PC-3 (cell line): ENCODE data around the gene GZF1. TPM values are rescaled to one million over a fixed set of nuclear protein-coding genes. Genes with fewer than 3 reads are reported as not detected.

Experiments
- ATAC-seq: fragments of 200-7000 bp; cut with Tn5 transposase; 2 replicates; pipeline ENCODE4 v1.9.1; 2020; ENCODE audit warnings: mild to moderate bottlenecking, moderate library complexity
- BruUV-seq: library from RNA; stranded (reverse); fragments of 400-500 nt; replicated peaks from 2 replicates; lab custom pipeline; 2021; lab: Mats Ljungman, UMichigan
- CTCF ChIA-PET: fragments of 300-600 bp; sonication (Branson Sonifier 250); formaldehyde crosslinking; loops from one replicate; lab custom pipeline; 2022; ENCODE audit warnings: antibody characterized with exemption; lab: Charles Lee
- POLR2A ChIA-PET: fragments of 300-600 bp; sonication (Branson Sonifier 250); formaldehyde crosslinking; loops from one replicate; lab custom pipeline; 2022; ENCODE audit warnings: antibody characterized with exemption; ENCODE audit not compliant: unreplicated experiment; lab: Charles Lee
- DNase-seq: peaks from one replicate; pipeline ENCODE4 v3.0.0-alpha.2; 2015
- H2AFZ ChIP-seq: fragments of 300-600 bp; sonication (generic); 2 replicates; pipeline ENCODE4 v1.6.0; 2016; ENCODE audit warnings: antibody characterized with exemption, low read length
- H3F3A ChIP-seq: fragments of 300-600 bp; sonication (generic); one replicate; pipeline ENCODE4 v1.6.0; 2017; ENCODE audit warnings: antibody characterized with exemption, low read length, control low read depth, mild to moderate bottlenecking; ENCODE audit not compliant: unreplicated experiment
- H3K27ac ChIP-seq: fragments of 300-600 bp; sonication (generic); 2 replicates; pipeline ENCODE4 v1.5.1; 2016; ENCODE audit warnings: mild to moderate bottlenecking, low read length
- H3K27me3 ChIP-seq: fragments of 300-600 bp; sonication (generic); 2 replicates; pipeline ENCODE4 v1.6.1; 2016; ENCODE audit warnings: low read length, mixed read lengths
- H3K36me3 ChIP-seq: fragments of 300-600 bp; sonication (generic); 2 replicates; pipeline ENCODE4 v1.6.1; 2016; ENCODE audit warnings: low read depth, mixed run types, low read length, mixed read lengths
- H3K4me1 ChIP-seq: fragments of 300-600 bp; sonication (generic); 2 replicates; pipeline ENCODE4 v1.5.1; 2016; ENCODE audit warnings: low read length; ENCODE audit not compliant: insufficient read depth
- H3K4me2 ChIP-seq: fragments of 300-600 bp; sonication (generic); 2 replicates; pipeline ENCODE4 v1.6.0; 2016; ENCODE audit warnings: low read length
- H3K4me3 ChIP-seq: fragments of 300-600 bp; sonication (generic); 2 replicates; pipeline ENCODE4 v1.5.1; 2016; ENCODE audit warnings: mild to moderate bottlenecking, low read length, mixed read lengths
- H3K79me2 ChIP-seq: fragments of 300-600 bp; sonication (generic); 2 replicates; pipeline ENCODE4 v1.6.1; 2017; ENCODE audit warnings: low read length, mixed read lengths
- H3K9ac ChIP-seq: fragments of 300-600 bp; sonication (generic); 2 replicates; pipeline ENCODE4 v1.6.0; 2016; ENCODE audit warnings: mild to moderate bottlenecking, low read length
- H3K9me2 ChIP-seq: fragments of 300-600 bp; sonication (generic); replicated peaks from 2 replicates; pipeline ENCODE4 v1.6.1; 2016; ENCODE audit warnings: mixed run types, low read length, mixed read lengths
- H3K9me3 ChIP-seq: fragments of 300-600 bp; sonication (generic); 2 replicates; pipeline ENCODE4 v1.6.1; 2016; ENCODE audit warnings: low read length, mixed read lengths
- H4K20me1 ChIP-seq: fragments of 300-600 bp; sonication (generic); 2 replicates; pipeline ENCODE4 v1.6.1; 2016; ENCODE audit warnings: low read length, mixed read lengths
- EZH2 ChIP-seq: fragments of 300-600 bp; sonication (generic); IDR thresholded peaks from one replicate; pipeline ENCODE4 v1.6.1; 2017; ENCODE audit warnings: antibody characterized with exemption, mild to moderate bottlenecking, low read length; ENCODE audit not compliant: unreplicated experiment
- EZH2phosphoT487 ChIP-seq: fragments of 300-600 bp; sonication (generic); IDR thresholded peaks from 2 replicates; pipeline ENCODE4 v1.6.1; 2018; ENCODE audit warnings: mild to moderate bottlenecking, antibody characterized with exemption, low read length, borderline replicate concordance
- intact Hi-C: fragments of 100-400 bp; cut with micrococcal nuclease; formaldehyde crosslinking; loops from 2 replicates; pipeline ENCODE4 v1.9.0; 2023
- total RNA-seq: library from RNA; depleted of rRNA; stranded (reverse); fragments of >200 nt; gene quantifications from 2 replicates; pipeline ENCODE4 v1.2.3, GENCODE V29; 2014
- TF ChIP-seq, protein P1 (sequence below): fragments of 300-600 bp; sonication (generic); conservative IDR thresholded peaks from 2 replicates; pipeline ENCODE4 v1.5.1; 2017; ENCODE audit warnings: antibody characterized with exemption, low read depth, mild to moderate bottlenecking, low read length

The GZF1 gene
- total RNA-seq, 1 experiment from 2014 or later = 16.0 TPM

DNA sequence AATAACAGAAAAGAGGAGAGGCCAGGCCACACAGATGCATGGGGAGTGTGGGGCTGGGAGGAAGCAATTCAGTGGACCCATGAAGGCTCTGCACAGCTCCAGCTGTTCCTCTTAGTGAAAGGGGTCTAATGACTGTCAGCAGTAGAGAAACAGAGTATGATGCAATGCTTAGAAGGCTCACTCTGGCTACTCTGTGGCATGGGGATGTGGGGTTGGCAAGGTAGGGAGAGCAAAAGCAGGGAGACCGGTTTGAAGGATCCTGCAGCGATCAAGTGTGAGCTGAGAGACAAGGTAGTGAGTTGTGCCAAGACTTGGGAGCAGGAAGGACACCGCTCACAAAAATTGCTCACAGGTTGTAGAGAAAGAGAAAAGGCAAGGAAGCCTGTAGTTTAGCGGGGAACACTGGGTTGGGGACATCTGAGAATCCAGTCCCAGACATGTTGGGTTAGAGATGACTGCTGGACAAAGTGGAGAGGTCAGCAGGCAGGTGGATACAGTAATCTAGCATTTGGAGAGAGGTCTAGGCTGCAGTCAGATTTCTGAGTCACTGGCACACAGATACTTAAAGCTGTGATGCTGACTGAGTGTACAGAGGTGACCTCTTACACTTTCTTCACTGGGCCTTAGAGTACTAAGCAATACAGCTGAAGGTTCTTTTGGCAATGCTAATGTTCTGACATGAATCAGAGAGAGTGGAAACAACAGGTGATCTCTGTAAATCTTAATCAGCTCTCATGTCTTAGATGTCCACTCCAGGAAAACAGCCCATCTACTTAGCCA is 32.2 kb downstream of the GZF1 start:
- ATAC-seq (no peak), DNase-seq (no peak)
- H3K9me2 ChIP-seq = no peaks in the 10 kb centered on the region
- no peaks in the 10 kb centered on the region for H3K27me3 ChIP-seq
- ChIA-PET CTCF (no interaction called here), POLR2A (no interaction called here)
- H3K4me1 ChIP-seq = no peaks in the 10 kb centered on the region
- intact Hi-C loops = no loop called here
- no peaks in the 10 kb centered on the region for H3K79me2 ChIP-seq
- H3K9me3 ChIP-seq = no peaks in the 10 kb centered on the region
- no peaks in the 10 kb centered on the region for H3F3A ChIP-seq
- no peak overlapping the region for H3K9ac ChIP-seq
- H4K20me1 ChIP-seq = no peaks in the 10 kb centered on the region
- no peak overlapping the region for H3K4me3 ChIP-seq
- H3K4me2 ChIP-seq = no peak overlapping the region
- TF ChIP-seq, protein P1, sequence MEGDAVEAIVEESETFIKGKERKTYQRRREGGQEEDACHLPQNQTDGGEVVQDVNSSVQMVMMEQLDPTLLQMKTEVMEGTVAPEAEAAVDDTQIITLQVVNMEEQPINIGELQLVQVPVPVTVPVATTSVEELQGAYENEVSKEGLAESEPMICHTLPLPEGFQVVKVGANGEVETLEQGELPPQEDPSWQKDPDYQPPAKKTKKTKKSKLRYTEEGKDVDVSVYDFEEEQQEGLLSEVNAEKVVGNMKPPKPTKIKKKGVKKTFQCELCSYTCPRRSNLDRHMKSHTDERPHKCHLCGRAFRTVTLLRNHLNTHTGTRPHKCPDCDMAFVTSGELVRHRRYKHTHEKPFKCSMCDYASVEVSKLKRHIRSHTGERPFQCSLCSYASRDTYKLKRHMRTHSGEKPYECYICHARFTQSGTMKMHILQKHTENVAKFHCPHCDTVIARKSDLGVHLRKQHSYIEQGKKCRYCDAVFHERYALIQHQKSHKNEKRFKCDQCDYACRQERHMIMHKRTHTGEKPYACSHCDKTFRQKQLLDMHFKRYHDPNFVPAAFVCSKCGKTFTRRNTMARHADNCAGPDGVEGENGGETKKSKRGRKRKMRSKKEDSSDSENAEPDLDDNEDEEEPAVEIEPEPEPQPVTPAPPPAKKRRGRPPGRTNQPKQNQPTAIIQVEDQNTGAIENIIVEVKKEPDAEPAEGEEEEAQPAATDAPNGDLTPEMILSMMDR = no peak
- TF ChIP-seq EZH2phosphoT487 (no peak), EZH2 (no peak)
- peaks cover 25% of the 10 kb centered on the region for H3K36me3 ChIP-seq
- H2AFZ ChIP-seq = no peak overlapping the region
- no peak overlapping the region for H3K27ac ChIP-seq
- no TSS peak for BruUV-seq

DNA sequence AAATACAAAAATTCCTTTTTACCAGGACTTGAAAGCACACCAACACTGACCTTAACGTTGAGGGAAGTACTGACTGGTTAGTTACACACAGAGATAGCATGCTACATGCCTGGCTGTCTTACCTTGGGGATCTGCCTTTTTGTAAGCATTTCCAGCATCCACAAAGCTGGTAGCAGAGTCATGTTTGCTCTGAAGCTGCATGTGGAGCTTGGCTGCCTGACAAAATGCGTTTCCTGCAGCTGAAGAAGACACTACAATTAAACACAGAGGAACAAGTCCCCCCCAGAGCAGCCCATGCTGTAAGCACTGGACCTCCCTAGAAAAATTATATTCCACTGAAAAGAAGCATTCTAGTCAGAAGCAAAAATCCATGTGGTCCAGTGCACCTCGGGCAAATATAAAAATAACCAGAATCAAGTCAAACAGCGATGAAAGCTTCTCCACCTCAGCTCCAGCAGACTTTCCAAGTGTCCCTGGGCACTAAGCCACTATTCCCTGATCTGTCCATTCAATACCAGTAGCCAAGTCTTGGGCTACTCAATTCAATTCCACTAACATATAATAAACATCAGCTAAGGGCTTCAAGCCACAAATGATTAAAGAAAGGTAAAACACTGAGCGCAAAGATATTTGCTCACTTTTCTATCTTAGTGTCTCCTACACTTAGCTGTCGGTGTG is 35.1 kb downstream of the GZF1 start:
- no TSS peak for BruUV-seq
- H3F3A ChIP-seq = no peaks in the 10 kb centered on the region
- ChIA-PET CTCF (no interaction called here), POLR2A (no interaction called here)
- no peak for DNase-seq
- H3K27me3 ChIP-seq = no peaks in the 10 kb centered on the region
- H3K4me1 ChIP-seq = no peaks in the 10 kb centered on the region
- no peaks in the 10 kb centered on the region for H3K9me3 ChIP-seq
- H2AFZ ChIP-seq = no peak overlapping the region
- peaks cover 18% of the 10 kb centered on the region for H3K36me3 ChIP-seq
- no peak overlapping the region for H3K9ac ChIP-seq
- no peak overlapping the region for H3K4me2 ChIP-seq
- H3K79me2 ChIP-seq = peaks cover 2% of the 10 kb centered on the region; the same call in 1 of the 2 replicates
- H3K4me3 ChIP-seq = no peak overlapping the region
- TF ChIP-seq EZH2 (no peak), EZH2phosphoT487 (no peak)
- TF ChIP-seq, protein P1 = no peak
- ATAC-seq = peak; percentile 48
- no peaks in the 10 kb centered on the region for H4K20me1 ChIP-seq
- H3K9me2 ChIP-seq = no peaks in the 10 kb centered on the region
- intact Hi-C loops = no loop called here
- H3K27ac ChIP-seq = no peak overlapping the region
